ENCODE results near the gene KCNMA1. TPM values are rescaled to one million over a fixed set of nuclear protein-coding genes. Genes with fewer than 3 reads are reported as not detected.

The KCNMA1 gene
- total and polyA plus RNA-seq, 9 of the 15 experiments (the other 6 are each of a cell fraction or from before 2014, with no cell fraction given) = 0.01 to 0.95 (median 0.15) TPM; not detected in 4

DNA sequence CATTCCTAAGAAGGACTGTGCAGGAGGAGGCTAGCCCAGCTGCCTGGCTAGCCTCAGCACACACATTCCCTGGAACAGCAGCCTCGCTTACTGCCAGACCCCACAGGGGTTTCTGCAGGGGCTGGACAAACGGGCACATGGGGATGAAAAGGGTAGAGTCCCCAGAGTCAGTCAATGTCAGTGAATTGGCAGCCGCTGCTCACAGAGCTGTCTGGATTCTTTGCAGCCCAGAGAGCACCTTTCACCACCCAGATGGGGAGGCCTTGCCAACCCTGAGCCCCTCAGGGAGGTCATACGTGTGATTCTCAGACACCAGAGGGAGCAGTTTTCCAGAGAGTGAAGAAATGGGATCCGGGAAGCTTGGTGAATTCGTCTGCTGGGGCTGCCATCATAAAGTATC, 143.3 kb downstream of the KCNMA1 start (continued):
- TF ChIP-seq AFF4 (CRISPR knock-in tag; IDR thresholded peaks at IDR 0.05) (no peak), RAD21 (CRISPR knock-in tag; conservative IDR thresholded peaks at IDR 0.05 in 1 of 2, IDR thresholded peaks at IDR 0.05 in 1 of 2) (peak; percentile 39 to 47), CBX3 (IDR thresholded peaks at IDR 0.05; ENCODE audit: borderline replicate concordance in 1 of 2, low read length in 2 of 2) (no peak), HCFC1 (IDR thresholded peaks at IDR 0.05; ENCODE audit: low read depth, low read length) (no peak)
- TF ChIP-seq, protein P1, sequence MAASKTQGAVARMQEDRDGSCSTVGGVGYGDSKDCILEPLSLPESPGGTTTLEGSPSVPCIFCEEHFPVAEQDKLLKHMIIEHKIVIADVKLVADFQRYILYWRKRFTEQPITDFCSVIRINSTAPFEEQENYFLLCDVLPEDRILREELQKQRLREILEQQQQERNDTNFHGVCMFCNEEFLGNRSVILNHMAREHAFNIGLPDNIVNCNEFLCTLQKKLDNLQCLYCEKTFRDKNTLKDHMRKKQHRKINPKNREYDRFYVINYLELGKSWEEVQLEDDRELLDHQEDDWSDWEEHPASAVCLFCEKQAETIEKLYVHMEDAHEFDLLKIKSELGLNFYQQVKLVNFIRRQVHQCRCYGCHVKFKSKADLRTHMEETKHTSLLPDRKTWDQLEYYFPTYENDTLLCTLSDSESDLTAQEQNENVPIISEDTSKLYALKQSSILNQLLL (CRISPR knock-in tag; IDR thresholded peaks at IDR 0.05; ENCODE audit: borderline replicate concordance) = no peak
